ENCODE data around the gene CCDC179. TPM values are rescaled to one million over a fixed set of nuclear protein-coding genes. Genes with fewer than 3 reads are reported as not detected.

CCDC179 gene
- total RNA-seq, result not detected in 2 replicates
- long read RNA-seq, result 0 reads

DNA sequence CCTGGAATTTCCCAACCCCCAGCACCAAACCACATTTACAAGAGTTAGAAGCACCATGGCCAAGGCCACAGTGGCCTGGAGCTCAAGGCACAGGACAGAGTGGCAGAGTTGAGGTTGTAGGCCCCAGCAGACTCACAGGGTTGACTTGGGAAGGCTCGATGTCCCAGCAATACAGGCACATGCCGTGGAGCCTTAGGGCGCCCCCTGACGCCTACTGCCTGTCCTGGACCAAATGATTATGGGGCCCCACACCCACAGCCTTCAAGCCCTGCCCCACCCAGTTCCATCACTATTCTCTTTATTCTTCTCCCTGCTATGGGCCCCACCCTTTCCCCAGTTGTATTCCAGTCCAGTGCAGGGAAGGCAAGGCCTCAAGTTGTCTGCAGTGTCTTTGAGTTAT is at the start of gene CCDC179:
Gene CCDC179, minus strand, starts transcription at position 234 of the 400 bp plus-strand sequence. Its CDS starts 53 bp downstream, at position 181.
- TF ChIP-seq, protein P1, sequence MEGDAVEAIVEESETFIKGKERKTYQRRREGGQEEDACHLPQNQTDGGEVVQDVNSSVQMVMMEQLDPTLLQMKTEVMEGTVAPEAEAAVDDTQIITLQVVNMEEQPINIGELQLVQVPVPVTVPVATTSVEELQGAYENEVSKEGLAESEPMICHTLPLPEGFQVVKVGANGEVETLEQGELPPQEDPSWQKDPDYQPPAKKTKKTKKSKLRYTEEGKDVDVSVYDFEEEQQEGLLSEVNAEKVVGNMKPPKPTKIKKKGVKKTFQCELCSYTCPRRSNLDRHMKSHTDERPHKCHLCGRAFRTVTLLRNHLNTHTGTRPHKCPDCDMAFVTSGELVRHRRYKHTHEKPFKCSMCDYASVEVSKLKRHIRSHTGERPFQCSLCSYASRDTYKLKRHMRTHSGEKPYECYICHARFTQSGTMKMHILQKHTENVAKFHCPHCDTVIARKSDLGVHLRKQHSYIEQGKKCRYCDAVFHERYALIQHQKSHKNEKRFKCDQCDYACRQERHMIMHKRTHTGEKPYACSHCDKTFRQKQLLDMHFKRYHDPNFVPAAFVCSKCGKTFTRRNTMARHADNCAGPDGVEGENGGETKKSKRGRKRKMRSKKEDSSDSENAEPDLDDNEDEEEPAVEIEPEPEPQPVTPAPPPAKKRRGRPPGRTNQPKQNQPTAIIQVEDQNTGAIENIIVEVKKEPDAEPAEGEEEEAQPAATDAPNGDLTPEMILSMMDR (conservative IDR thresholded peaks at IDR 0.05), result no peak
- no peaks in the 10 kb centered on the region for H3K9me3 Mint-ChIP-seq
- DNase-seq (ENCODE audit: low read depth, low spot score), result no peak
- H3K27ac Mint-ChIP-seq (ENCODE audit: unreplicated experiment), result no peak within 1 kb of the TSS
- no peaks in the 10 kb centered on the region for H3K36me3 Mint-ChIP-seq (ENCODE audit: low read depth)
- H3K4me1 Mint-ChIP-seq, result no peaks in the 10 kb centered on the region
- no peak within 1 kb of the TSS for H3K4me3 Mint-ChIP-seq
- H3K27me3 Mint-ChIP-seq (ENCODE audit: low read depth), result no peaks in the 10 kb centered on the region

DNA sequence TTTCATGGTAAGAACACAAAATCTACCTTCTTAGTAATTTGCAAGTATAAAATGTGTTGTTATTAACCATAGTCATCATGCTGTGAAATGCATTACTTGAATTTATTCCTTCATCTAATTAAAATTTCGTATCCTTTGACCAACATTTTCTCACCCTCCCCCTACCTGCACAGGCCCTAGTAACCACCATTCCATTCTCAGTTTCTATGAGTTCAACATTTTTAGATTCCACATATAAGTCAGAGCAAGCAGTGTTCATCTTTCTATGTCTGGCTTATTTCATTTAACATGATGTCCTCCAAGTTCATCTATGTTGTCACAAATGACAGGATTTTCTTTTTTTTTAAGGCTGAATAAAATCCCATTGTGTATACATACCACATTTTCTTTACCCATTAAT is 43.5 kb upstream of the CCDC179 start:
- Mint-ChIP-seq H3K27ac (ENCODE audit: unreplicated experiment) (no peak overlapping the region), H3K9me3 (peaks cover 2% of the 10 kb centered on the region), H3K27me3 (ENCODE audit: low read depth) (no peaks in the 10 kb centered on the region), H3K4me1 (peaks cover 2% of the 10 kb centered on the region), H3K36me3 (ENCODE audit: low read depth) (no peaks in the 10 kb centered on the region), H3K4me3 (no peak overlapping the region)
- TF ChIP-seq, protein P1 (conservative IDR thresholded peaks at IDR 0.05), result no peak
- no peak for DNase-seq (ENCODE audit: low read depth, low spot score)

DNA sequence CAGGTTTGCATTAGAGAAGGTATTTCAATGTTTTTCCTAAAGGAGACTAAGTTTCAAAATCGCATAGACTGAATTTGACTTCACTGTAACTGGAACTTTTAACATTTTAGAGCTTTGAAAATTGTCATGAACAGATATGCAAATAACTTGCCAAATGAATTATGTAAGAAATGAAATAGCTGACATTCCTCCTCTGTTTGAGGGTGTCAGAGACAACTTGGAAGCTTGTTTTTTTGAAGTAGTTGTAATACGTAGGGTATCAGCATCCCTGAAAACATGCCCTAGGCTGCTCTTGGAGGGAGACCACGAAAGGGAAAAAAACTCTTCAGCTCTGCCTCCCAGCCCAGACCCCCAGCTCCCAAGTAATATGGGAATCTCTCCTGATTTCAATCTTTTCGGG is 41.3 kb upstream of the CCDC179 start:
- H3K27me3 Mint-ChIP-seq (ENCODE audit: low read depth), result no peaks in the 10 kb centered on the region
- no peak overlapping the region for H3K27ac Mint-ChIP-seq (ENCODE audit: unreplicated experiment)
- no peaks in the 10 kb centered on the region for H3K36me3 Mint-ChIP-seq (ENCODE audit: low read depth)
- H3K9me3 Mint-ChIP-seq, result no peaks in the 10 kb centered on the region
- TF ChIP-seq, protein P1 (conservative IDR thresholded peaks at IDR 0.05), result no peak
- no peak overlapping the region for H3K4me3 Mint-ChIP-seq
- DNase-seq (ENCODE audit: low read depth, low spot score), result no peak
- H3K4me1 Mint-ChIP-seq, result peaks cover 7% of the 10 kb centered on the region

DNA sequence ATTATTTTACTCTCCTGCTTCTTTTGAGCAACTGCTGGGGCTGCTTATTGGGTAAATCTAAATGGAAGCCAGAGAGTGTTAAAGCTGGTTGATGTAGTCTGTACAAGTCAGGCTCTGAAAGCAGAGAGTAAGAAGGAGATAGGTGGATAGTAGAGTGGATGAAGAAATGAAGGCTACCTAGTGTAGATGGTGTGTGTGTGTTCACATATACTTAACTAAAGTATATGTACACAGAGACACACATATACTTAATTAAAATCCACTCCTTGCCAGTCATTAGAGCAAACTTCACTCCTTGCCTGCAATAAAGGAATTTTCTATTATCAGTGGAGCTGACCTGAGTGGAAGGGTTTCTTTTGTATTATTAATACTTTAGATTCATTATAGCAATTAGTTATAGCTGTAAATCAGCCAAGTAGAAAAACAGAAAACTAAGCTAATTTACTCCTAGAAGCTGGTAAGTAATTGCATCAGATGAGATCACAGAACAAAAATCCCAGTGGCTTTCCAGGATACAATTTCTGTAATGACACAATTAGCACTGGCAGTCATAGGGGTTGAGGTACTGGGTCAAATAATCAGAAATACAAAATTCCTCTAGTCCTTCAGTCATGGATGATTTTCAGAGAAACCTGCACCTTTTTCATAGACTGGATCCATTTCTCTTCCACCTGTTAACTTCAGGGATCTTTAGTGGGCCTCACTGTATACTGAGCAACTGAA is 40.7 kb upstream of the CCDC179 start:
- H3K27me3 Mint-ChIP-seq (ENCODE audit: low read depth), result no peaks in the 10 kb centered on the region
- H3K4me3 Mint-ChIP-seq, result no peak overlapping the region
- TF ChIP-seq, protein P1 (conservative IDR thresholded peaks at IDR 0.05), result no peak
- no peak for DNase-seq (ENCODE audit: low read depth, low spot score)
- no peak overlapping the region for H3K27ac Mint-ChIP-seq (ENCODE audit: unreplicated experiment)
- H3K4me1 Mint-ChIP-seq, result peaks cover 7% of the 10 kb centered on the region
- no peaks in the 10 kb centered on the region for H3K9me3 Mint-ChIP-seq
- no peaks in the 10 kb centered on the region for H3K36me3 Mint-ChIP-seq (ENCODE audit: low read depth)

DNA sequence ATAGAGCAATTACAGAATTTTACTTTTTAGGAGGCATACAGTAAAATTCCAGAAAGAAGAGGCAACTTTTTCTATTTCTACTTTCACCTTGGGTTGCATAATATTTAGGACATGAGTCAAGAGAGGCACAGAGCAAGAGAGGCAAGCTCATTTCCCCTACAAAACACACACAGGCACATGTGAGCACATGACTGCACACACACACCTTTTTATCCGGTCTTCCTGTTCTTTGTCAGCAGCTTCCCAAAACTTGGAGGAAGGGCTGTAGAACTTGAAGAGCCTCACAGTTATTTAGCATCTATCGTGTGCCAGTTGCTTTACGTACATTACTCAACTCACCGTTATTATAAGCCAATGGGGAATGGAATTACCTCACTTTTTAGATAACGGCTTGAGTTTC is 37.8 kb upstream of the CCDC179 start:
- Mint-ChIP-seq H3K4me3 (no peak overlapping the region), H3K9me3 (peaks cover 7% of the 10 kb centered on the region), H3K27ac (ENCODE audit: unreplicated experiment) (no peak overlapping the region), H3K4me1 (peaks cover 7% of the 10 kb centered on the region), H3K27me3 (ENCODE audit: low read depth) (no peaks in the 10 kb centered on the region), H3K36me3 (ENCODE audit: low read depth) (no peaks in the 10 kb centered on the region)
- no peak for DNase-seq (ENCODE audit: low read depth, low spot score)
- TF ChIP-seq, protein P1 (conservative IDR thresholded peaks at IDR 0.05), result no peak

All from neural crest cell (in vitro differentiated cells).